NCI-H1930 (cell line): Measurements from ENCODE around the gene TMOD1.
"Not testable (repeated sequence)": the region's sequence is repeated elsewhere in the genome, so short reads cannot be mapped to it uniquely, and the experiment has no call there.

Source experiments
- DNase-seq, 2 experiments: peaks; one replicate each; lab custom pipeline; 2025; lab: John Stamatoyannopoulos, UW

Gene TMOD1

DNA sequence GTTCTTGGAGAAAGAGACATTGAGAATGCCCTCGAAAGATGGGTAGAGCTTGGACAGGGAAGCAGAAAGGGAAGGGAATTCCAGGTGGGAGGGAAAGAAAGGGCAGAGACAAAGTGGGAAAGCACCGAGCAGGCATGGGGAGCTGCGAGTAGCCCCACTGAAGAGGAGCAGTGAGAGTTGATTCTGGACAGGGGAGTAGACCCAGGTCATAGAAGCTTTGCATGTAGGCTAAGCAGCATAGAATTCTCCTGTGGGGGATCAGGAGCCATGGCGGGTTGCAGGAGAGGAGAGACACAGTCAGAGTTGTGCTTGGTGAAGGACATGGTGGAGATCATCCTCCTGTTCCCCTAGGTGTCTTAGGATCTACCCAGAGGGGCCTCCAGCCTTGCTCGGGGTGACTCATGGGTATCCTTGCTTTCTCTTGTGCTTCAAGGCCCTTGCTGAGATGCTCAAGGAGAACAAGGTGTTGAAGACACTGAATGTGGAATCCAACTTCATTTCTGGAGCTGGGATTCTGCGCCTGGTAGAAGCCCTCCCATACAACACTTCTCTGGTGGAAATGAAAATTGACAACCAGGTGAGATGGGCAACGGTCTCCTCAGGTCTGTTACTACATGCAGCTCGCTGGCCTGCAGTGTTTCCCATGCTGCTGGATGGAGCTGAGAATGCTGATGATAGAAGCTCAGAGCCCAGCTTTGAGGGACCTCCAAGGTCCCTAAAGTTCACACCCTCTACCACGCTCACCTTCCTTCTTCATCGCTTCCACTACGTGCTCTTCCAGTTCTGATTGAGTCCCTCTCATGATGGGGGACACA, 67.2 kb downstream of the TMOD1 start:
- no peak for DNase-seq

DNA sequence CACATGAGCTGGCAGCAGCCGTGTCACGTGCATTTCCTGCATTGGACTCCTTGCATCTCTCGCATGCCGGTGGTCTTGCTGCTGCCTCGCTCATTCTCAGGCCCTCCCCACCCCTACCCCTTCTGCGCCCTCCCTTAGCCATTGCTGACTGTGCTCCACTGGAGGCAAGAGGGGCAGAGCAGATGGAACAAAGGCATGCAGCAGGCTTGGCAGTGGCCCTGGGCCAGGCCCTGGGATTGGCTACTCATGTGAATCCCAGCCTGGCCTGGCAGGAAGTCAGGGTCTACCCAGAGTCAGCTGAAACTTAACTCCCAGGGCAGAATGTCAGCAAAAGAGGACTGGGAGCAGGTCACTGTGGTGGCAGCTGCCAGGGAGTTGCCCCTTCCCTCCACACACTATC, 69.4 kb downstream of the TMOD1 start:
- DNase-seq = no peak

GRCh38 chr9:97571664-97572063, 70.2 kb downstream of the TMOD1 start:
- no peak for DNase-seq

DNA sequence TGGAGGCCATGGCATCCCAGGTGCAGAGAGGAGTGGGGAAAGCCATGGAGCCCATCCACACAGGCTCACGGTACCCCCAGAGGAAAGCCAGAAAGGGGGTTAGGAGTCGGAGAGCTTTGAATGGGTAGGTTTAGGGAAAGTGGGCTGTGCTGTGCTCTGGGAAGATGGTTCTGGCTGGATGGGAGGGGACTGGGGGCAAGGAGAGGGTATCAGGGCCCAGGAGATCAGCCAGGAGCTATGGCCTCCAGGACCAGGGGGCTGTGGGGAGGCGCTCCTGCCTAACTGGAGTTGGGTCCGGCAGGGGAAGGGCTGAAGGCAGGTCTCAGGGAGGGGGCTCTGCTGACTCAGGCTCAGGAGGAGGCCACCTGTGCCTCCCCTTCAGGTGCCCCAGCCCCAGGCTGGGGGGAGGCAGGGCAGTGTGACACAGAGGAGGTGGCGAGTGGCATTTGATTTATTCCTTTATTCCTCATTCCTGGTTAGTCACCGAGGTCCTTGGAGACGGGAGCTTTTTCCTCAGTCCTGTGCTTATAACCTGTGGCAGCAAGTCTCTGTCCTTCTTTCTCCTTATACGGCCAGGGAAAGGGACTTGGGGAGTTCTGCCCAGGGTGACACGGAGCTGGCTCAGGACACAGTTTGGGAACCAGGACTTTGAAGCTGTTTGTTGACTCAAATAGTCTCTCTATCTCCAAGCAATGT, 70.9 kb downstream of the TMOD1 start:
- no peak for DNase-seq

- no peak for DNase-seq
Observed at GRCh38 chr9:97572892-97573365, 71.5 kb downstream of the TMOD1 start.

DNA sequence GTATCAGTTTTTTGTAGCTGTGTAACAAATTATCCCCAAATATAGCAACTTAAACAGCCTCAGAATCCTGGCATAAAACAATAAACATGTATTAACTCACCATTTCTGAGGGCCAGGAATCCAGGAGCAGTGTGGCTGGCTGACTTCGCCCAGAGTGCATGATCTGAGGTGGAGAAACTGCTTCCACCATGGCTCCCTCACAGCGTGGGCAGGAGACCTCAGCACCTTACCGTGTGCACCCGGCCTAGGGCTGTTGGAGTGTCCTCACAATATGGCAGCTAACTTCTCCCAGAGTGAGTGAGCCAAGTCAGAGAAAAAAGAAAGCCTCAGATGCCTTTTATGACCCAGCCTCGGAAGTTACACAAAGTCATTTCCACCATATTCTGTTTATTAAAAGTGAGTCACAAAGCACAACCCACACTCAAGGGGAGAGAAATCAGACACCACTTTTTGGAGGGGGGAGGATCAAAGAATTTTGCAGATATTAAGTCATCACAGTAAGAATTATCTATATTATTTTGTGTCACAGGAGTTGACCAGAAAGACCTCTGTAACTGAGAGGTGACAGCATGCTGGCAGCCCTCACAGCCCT, 72.1 kb downstream of the TMOD1 start:
- no peak for DNase-seq

DNA sequence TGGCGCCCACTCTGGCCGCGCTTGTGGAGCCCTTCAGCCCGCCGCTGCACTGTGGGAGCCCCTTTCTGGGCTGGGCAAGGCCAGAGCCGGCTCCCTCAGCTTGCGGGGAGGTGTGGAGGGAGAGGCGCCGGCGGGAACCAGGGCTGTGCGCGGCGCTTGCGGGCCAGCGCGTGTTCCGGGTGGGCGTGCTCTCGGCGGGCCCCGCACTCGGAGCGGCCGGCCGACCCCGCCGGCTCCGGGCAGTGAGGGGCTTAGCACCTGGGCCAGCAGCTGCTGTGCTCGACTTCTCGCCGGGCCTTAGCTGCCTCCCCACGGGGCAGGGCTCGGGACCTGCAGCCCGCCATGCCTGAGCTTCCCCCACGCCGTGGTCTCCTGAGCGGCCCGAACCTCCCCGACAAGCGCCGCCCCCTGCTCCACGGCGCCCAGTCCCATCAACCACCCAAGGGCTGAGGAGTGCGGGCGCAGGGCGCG, 72.7 kb downstream of the TMOD1 start:
- DNase-seq = not testable (repeated sequence)

GRCh38 chr9:97574921-97575672, 73.6 kb downstream of the TMOD1 start:
- not testable (repeated sequence) for DNase-seq

DNA sequence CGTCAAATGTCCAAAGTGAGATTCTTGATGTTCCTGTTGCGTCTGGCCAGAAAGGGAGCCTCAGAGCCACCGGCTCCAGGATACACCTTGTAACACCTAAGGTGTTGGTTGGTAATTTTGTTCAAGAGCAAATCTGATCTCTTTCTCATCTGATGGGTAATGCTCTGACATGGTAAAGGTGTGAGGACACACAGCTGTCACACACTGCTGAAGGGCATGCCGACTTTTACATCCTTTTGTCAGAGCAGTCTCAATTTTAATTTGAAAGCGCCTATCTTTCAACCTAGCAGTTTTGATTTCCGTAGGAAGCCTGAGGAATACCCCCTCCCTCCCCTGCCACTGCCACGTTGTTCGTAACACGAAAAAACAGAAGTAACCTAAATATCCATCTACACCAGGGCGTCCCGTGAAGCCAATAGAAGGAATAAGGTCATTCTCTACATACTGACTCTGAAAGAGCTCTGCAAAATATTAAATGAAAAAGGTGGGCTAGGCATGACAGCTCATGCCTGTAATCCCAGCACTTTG, 74.3 kb downstream of the TMOD1 start:
- no peak for DNase-seq

DNA sequence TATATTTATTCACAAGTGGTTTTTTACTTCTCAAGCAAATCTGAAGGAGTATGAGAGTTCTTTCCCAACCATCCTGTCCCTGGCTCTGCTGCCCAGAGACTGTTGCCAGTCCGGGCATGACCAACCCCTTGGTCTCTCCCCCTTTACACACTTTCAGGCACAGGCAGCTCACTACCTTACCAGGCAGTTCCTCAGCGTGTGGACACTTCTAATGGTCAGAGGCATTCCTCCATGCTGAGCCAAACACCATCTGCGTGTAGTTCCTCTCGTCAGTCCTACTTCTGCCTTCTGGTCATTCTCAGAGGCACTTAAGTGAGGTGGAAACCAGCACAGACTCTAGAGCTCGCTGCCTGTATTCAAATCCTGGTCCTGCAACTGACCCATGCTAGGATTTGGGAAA, 75.6 kb downstream of the TMOD1 start:
- DNase-seq = no peak

DNA sequence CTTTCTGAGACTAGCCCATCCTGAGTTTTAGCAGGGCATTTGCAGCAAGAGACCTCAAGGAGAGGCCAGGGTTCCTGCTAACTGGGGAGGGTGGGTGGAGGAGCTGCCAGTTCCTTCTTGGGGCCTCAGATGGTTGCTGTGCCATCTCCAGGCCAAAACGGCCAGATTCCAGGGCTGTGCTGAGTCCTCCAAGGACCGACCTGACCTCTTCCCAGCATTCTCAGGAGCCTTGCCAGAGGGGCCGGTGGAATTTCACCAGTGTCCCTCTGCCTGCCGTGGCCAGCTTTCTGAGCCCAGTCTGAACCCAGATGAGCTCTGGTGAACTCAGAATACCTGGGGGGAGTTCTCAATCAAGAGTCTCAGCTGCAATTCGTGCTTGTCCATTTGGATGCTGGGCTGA, 77.4 kb downstream of the TMOD1 start:
- no peak for DNase-seq

DNA sequence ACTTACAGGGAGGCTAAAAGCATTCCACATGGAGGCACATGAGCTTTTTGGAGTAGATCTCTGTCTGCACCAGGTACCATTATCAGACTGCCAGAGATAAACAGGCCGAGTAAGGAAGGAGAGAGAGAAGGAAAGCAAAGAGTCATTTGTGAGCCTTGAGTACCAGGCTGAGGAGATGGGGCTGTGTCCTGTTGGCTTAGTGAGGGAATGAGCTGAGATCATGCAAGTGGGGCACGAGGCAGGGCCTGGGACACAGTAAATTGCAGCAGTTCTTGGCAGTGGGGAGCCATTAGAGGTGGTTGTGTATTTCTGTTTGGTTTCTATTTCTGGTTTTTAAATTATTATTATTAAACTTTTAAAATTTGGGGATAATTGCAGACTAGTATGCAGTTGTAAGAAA, 78.4 kb downstream of the TMOD1 start:
- no peak for DNase-seq

DNA sequence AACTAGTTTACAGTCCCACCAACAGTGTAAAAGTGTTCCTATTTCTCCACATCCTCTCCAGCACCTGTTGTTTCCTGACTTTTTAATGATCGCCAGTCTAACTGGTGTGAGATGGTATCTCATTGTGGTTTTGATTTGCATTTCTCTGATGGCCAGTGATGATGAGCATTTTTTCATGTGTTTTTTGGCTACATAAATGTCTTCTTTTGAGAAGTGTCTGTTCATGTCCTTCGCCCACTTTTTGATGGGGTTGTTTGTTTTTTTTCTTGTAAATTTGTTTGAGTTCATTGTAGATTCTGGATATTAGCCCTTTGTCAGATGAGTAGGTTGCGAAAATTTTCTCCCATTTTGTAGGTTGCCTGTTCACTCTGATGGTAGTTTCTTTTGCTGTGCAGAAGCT, 80.1 kb downstream of the TMOD1 start:
- not testable (repeated sequence) for DNase-seq

DNA sequence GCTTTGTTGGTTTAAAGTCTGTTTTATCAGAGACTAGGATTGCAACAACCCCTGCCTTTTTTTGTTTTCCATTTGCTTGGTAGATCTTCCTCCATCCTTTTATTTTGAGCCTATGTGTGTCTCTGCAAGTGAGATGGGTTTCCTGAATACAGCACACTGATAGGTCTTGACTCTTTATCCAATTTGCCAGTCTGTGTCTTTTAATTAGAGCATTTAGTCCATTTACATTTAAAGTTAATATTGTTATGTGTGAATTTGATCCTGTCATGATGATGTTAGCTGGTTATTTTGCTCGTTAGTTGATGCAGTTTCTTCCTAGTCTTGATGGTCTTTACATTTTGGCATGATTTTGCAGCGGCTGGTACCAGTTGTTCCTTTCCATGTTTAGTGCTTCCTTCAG, 83.3 kb downstream of the TMOD1 start:
- not testable (repeated sequence) for DNase-seq

DNA sequence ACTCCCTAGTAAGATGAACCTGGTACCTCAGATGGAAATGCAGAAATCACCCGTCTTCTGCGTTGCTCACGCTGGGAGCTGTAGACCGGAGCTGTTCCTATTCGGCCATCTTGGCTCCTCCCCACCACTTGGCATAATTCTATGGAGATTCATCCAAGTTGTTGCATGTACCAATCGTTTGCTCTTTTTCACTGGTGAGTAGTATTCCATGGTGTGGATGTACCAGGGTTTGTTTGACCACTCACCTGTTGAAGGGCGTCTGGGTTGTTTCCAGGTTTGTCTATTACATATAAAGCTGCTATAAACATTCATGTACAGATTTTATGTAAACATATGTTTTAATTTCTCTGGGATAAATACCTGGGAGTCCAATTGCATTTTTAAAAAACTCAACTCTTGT, 85.4 kb downstream of the TMOD1 start:
- not testable (repeated sequence) for DNase-seq

- DNase-seq = no peak
Observed at GRCh38 chr9:97591535-97591934, 90.1 kb downstream of the TMOD1 start.

- DNase-seq = no peak
Observed at GRCh38 chr9:97592126-97592525, 90.7 kb downstream of the TMOD1 start.

- no peak for DNase-seq
Observed at GRCh38 chr9:97593960-97594359, 92.5 kb downstream of the TMOD1 start.

DNA sequence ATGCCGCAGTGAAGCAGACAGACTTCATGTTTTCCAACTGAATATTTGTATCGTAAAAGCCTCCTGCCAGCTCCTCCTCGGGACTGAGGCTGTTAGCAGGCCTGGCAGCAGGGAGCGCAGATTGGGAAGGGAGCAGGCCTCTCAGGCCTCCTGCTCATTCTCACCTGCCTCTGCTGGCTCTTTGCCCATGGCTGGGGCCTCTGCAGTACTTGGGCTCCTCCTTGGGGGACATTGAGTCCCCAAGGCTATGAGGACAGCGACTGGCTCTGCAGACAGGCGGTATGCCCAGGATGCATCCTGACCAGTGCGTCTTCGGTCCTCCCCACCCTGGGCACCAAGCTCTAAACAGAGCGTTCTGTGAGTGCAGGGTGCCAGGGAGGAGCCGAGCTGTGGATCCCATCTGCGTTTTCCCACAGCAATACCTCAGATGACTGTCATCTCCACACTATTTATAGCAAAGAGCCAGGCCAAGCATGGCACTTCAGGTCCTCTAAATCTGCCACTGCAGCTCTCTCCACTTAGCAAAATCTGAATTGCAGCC, 93.0 kb downstream of the TMOD1 start:
- no peak for DNase-seq

GRCh38 chr9:97596906-97597305, 95.4 kb downstream of the TMOD1 start:
- DNase-seq = no peak

GRCh38 chr9:97598461-97599288, 97.2 kb downstream of the TMOD1 start:
- DNase-seq = peak; percentile 48 to 58
